ENCODE data around the gene FBXO30. TPM values are rescaled to one million over a fixed set of nuclear protein-coding genes. Genes with fewer than 3 reads are reported as not detected.

FBXO30 gene
- total RNA-seq, 2 experiments from 2014 or later, result 5.3 to 11.7 TPM

- Histone ChIP-seq H4K20me1 (ENCODE audit: insufficient read depth, low read length) (no peaks in the 10 kb centered on the region), H3K4me2 (ENCODE audit: low read length) (no peak overlapping the region), H3K27ac (ENCODE audit: low read depth, low read length, poor library complexity, severe bottlenecking) (no peak overlapping the region), H3K79me2 (ENCODE audit: insufficient read depth, low read depth, low read length) (no peaks in the 10 kb centered on the region), H3K9me3 (ENCODE audit: low read length) (no peaks in the 10 kb centered on the region; the same call in 1 of the 2 replicates), H2AFZ (ENCODE audit: low read length) (no peak overlapping the region), H3K9me2 (ENCODE audit: insufficient read depth, low read length) (no peaks in the 10 kb centered on the region), H3K36me3 (ENCODE audit: insufficient read depth, low read length) (no peaks in the 10 kb centered on the region; the same call in 1 of the 2 replicates), H3K4me1 (ENCODE audit: insufficient read depth, low read length, poor library complexity, severe bottlenecking) (no peaks in the 10 kb centered on the region), H3K4me3 (ENCODE audit: low read depth, low read length, poor library complexity, severe bottlenecking) (no peak overlapping the region)
- TF ChIP-seq CTCF (conservative IDR thresholded peaks at IDR 0.05; ENCODE audit: low read length), result no peak
- TF ChIP-seq EZH2phosphoT487 (IDR thresholded peaks at IDR 0.05; ENCODE audit: borderline replicate concordance, low read depth, low read length), result no peak
- intact Hi-C loops (cut with micrococcal nuclease; ENCODE audit: unreplicated experiment), result no loop called here
- BruUV-seq (replicated peaks), result no TSS peak
- no peak for DNase-seq (ENCODE audit: low spot score)
- ChIA-PET CTCF (ENCODE audit: unreplicated experiment) (no interaction called here), POLR2A (interaction anchor here (0.5 to 1.1 kb wide), 2 partner anchors 15 to 158 kb away, joined by 3 to 4 read pairs; no protein-coding TSS in a partner anchor)
Observed at GRCh38 chr6:145838305-145838704, 23.7 kb upstream of the FBXO30 start.

GRCh38 chr6:145836772-145837171, 22.2 kb upstream of the FBXO30 start:
- H3K79me2 ChIP-seq (ENCODE audit: insufficient read depth, low read depth, low read length), result no peaks in the 10 kb centered on the region
- H3K27ac ChIP-seq (ENCODE audit: low read depth, low read length, poor library complexity, severe bottlenecking), result no peak overlapping the region
- H3K4me3 ChIP-seq (ENCODE audit: low read depth, low read length, poor library complexity, severe bottlenecking), result no peak overlapping the region
- TF ChIP-seq EZH2phosphoT487 (IDR thresholded peaks at IDR 0.05; ENCODE audit: borderline replicate concordance, low read depth, low read length) (no peak), CTCF (conservative IDR thresholded peaks at IDR 0.05; ENCODE audit: low read length) (no peak)
- no peaks in the 10 kb centered on the region; the same call in 1 of the 2 replicates for H3K9me3 ChIP-seq (ENCODE audit: low read length)
- H4K20me1 ChIP-seq (ENCODE audit: insufficient read depth, low read length), result no peaks in the 10 kb centered on the region
- no TSS peak for BruUV-seq (replicated peaks)
- ChIA-PET CTCF (ENCODE audit: unreplicated experiment) (no interaction called here), POLR2A (interaction anchor here (0.9 kb wide), 3 partner anchors 11 to 39 kb away, joined by 3 read pairs; no protein-coding TSS in a partner anchor)
- no peak overlapping the region for H3K4me2 ChIP-seq (ENCODE audit: low read length)
- H3K9me2 ChIP-seq (ENCODE audit: insufficient read depth, low read length), result no peaks in the 10 kb centered on the region
- intact Hi-C loops (cut with micrococcal nuclease; ENCODE audit: unreplicated experiment), result no loop called here
- DNase-seq (ENCODE audit: low spot score), result no peak
- no peak overlapping the region for H2AFZ ChIP-seq (ENCODE audit: low read length)
- H3K36me3 ChIP-seq (ENCODE audit: insufficient read depth, low read length), result no peaks in the 10 kb centered on the region; the same call in 1 of the 2 replicates
- no peaks in the 10 kb centered on the region for H3K4me1 ChIP-seq (ENCODE audit: insufficient read depth, low read length, poor library complexity, severe bottlenecking)

GRCh38 chr6:145836170-145836569, 21.6 kb upstream of the FBXO30 start:
- no peaks in the 10 kb centered on the region; the same call in 1 of the 2 replicates for H3K9me3 ChIP-seq (ENCODE audit: low read length)
- H3K4me1 ChIP-seq (ENCODE audit: insufficient read depth, low read length, poor library complexity, severe bottlenecking), result no peaks in the 10 kb centered on the region
- H3K9me2 ChIP-seq (ENCODE audit: insufficient read depth, low read length), result no peaks in the 10 kb centered on the region
- BruUV-seq (replicated peaks), result no TSS peak
- DNase-seq (ENCODE audit: low spot score), result no peak
- H3K27ac ChIP-seq (ENCODE audit: low read depth, low read length, poor library complexity, severe bottlenecking), result no peak overlapping the region
- no peaks in the 10 kb centered on the region; the same call in 1 of the 2 replicates for H3K36me3 ChIP-seq (ENCODE audit: insufficient read depth, low read length)
- intact Hi-C loops (cut with micrococcal nuclease; ENCODE audit: unreplicated experiment), result no loop called here
- CTCF ChIA-PET (ENCODE audit: unreplicated experiment), result no interaction called here
- H4K20me1 ChIP-seq (ENCODE audit: insufficient read depth, low read length), result no peaks in the 10 kb centered on the region
- H2AFZ ChIP-seq (ENCODE audit: low read length), result no peak overlapping the region
- no peak overlapping the region for H3K4me3 ChIP-seq (ENCODE audit: low read depth, low read length, poor library complexity, severe bottlenecking)
- H3K79me2 ChIP-seq (ENCODE audit: insufficient read depth, low read depth, low read length), result no peaks in the 10 kb centered on the region
- H3K4me2 ChIP-seq (ENCODE audit: low read length), result no peak overlapping the region; the same call in 1 of the 2 replicates
- TF ChIP-seq EZH2phosphoT487 (IDR thresholded peaks at IDR 0.05; ENCODE audit: borderline replicate concordance, low read depth, low read length) (no peak), CTCF (conservative IDR thresholded peaks at IDR 0.05; ENCODE audit: low read length) (no peak)
- POLR2A ChIA-PET, result no interaction called here

Measured in OCI-LY7 (cell line).